Tongue (tissue), 2 donors: Measurements from ENCODE around the gene ARPC5L. TPM values are rescaled to one million over a fixed set of nuclear protein-coding genes. Genes with fewer than 3 reads are reported as not detected.

Source experiments
- DNase-seq: peaks from one replicate; pipeline ENCODE4 v3.0.0-alpha.2; 2015
- total RNA-seq: library from RNA; depleted of rRNA; stranded (reverse); fragments of >200 nt; gene quantifications from one replicate; pipeline ENCODE4 v1.2.3, GENCODE V29; 2014

The ARPC5L gene
- total RNA-seq, 1 donor from 2014 or later, result 16.1 TPM

DNA sequence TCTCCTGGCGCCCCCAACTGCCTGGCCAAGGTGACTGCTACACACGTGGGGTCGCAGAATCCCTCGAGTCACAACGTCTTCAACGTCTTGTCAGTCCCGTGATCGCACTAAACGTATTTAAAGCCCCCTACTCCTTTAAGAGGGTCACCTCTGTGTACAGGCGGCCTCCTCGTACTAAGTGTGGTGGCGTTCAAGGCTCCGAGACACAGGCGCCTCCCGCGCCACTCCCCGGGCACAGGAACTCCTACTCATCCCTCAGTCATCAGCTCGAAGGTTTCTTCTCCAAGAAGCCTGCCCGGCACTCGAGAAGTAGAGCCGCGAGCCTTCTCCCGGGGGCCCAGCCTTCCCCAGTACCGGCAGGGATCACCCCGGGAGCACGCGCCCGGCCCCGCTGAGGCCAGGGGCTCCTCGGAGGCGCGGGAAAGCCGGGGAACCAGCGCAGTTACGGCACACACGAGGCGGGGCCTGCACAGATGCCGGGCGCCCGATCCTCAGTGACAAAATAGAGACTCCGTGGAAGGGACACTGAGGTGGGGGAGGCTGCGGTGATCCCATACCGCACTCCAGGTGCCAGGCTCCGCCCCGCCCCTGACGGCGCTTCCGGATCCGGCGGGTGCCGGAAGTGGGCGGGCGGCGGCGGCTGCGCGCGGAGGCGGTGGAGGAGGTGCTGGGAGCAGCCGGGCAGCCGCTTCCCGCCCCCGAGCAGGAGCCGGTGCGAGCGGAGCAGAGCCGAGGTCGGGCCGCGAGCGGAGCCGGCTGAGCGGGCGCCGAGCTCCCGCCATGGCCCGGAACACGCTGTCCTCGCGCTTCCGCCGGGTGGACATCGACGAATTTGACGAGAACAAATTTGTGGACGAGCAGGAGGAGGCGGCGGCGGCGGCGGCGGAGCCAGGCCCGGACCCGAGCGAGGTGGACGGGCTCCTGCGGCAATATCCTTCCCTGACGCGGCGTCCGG lies 6.9 kb downstream of the ARPC5L start:
- DNase-seq, result peak; percentile 93

DNA sequence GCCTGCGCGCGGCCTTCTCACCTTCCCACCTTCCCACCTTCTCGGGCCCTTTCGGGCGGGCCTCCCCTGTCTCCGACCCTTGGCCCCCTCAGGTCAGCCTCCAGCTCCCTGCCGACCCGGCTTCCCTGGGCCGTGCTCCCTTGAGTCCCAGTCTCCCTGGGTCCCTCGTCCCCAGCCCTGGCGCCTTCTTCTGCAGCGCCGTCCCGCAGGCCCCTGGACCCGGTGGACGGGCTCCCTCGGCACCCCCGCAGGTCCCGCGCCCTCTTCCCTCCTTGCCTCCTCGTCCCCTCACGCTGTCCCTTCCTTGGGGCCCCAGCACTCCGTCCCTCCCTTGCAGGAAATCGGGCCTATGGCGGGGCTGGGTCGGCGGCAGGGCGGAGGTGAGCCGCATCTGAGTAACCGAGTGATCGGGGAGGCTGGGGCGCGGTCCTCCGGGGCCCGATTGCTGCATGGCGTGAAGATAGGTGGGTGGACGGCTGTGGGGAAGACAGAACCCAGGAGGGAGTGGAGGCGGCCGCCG lies 7.6 kb downstream of the ARPC5L start:
- no peak for DNase-seq

DNA sequence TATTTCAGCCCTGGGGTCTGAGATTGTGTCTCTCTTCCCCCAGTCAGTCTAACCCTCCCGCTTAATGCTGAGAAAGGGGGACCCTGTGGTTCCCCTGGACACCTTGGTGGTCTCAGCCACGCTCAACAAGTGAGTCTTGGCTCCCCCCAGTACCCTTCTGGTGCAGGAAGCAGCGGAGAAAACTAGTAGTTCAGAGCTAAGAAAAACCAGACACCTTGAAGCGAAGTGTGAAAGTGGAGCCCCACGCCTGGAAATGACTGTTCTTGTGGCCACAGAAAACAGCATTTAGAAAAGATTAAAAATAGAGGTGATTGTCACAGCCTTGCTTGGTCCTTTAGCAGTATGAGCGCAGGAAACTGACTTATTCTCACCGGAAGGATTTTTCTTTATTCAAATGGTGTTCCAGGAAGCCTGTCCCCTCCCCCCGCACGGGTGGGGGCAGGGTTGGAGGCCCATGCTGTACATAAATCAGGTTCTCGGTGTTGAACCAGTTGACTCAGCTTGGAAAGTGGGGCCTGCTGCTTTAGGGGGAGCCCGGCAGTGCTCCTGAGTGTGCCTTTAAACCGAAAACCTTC lies 8.1 kb downstream of the ARPC5L start:
- no peak for DNase-seq

DNA sequence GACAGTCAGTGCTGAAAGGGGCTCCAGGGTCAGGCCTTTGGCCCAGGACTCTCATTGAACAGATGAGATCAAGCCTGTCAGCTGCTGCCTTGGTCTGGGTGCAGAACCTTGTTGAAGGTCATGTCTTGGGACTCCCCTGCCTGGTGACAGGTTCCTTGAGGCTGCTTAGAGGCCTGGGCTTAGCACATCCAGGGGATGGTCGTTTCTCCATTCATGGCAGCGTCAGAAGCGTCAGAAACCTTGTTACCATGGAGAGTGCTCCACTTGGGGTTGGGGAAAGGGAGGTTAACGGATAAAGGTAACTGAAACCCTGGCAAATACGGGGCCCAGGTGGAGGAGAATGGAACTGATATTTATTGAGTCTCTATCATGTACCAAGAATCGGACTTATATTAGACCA lies 8.8 kb downstream of the ARPC5L start:
- no peak for DNase-seq

DNA sequence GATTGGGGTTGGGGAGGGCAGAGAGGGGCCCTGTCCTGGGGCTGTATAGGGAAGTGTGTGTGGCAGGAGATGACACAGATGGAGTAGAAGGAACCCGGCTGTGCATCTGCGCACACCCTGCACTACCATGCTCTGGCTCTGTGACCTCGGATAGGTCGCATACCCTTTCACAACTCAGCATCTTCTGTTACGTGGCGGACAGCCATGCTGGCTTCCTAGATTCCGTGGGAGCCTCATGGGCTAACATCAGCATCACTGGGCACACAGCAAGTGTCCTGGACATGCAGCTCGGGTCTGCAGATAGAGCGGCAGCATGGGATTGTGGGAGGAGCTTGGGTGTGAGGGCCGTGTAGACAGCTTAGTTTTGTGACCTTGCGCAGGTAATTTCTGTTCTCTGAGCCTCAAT lies 9.2 kb downstream of the ARPC5L start:
- DNase-seq, result no peak

DNA sequence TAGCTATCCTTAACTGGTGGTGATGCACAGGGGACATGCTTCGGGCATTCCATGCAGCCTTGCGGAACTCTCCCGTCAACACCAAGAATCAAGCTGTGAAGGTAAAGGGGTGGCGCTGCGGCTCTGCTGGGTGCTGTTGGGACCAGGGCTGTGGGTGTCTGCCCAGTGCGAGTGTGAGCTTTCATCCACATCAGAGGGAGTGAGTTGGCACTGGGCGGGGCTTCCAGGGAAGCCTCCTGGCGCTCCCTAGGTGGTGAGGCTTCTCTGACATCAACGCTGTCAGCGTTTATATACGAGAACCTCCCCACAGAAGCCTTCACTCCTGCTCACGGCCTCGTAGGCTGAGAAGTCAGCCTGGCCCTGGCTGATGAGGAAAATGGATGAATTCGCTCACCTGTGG lies 11.7 kb downstream of the ARPC5L start:
- no peak for DNase-seq

DNA sequence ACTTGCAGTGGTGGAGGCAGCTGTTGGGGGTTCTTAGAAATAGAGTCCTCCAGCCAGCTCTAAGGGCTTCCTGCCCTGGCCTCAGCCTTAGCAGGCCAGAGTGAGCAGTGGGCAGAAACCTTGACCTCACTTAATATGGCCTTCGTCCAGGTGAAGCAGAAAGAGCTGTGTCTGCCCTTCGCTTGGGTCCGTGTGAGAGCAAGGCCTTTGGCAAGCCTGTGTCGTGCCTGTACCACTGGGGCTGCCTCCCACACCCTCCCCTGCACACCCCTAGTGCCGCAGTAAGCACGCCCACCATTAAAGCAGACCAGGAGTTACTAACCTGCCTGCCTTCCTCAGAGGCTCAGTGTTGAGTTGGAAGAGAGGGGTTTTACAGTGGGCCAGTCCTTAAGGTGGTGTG lies 13.6 kb downstream of the ARPC5L start:
- DNase-seq, result no peak

DNA sequence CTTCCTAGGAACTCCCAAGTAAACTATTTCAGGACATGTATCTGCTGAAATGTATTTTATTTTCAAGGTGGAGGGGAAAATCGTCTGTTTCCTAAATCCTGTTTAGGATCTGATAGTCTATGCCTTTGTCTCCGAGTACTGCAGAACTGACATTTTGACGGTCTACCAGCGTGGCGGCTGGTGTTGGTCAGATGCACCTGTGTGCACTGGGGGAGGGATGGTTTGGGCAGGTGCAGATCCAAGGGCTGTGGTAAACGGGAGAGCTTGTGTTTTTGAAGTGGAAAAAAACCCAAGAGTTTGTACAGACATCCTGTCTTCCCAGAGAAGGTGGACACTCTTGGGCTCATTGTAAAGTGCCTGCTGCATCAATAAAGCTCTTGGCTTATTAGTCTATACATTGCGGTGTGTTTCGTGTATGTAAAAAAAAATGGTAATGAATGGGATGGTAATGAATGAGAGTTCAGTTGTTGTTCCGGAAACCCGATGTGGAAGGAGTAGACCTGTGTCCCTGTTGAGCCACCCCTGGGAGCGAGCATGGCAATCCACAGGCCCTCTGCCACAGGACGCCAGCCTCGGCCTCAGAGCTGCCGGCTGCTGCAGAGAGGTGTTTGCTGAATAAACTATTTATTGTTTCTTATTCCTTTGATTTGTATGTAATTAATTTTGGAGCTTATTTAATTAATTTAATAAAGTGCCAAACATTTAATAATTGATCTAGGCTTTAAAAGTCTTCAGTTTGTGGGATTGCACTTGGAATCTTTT lies 15.3 kb downstream of the ARPC5L start:
- DNase-seq, result no peak

DNA sequence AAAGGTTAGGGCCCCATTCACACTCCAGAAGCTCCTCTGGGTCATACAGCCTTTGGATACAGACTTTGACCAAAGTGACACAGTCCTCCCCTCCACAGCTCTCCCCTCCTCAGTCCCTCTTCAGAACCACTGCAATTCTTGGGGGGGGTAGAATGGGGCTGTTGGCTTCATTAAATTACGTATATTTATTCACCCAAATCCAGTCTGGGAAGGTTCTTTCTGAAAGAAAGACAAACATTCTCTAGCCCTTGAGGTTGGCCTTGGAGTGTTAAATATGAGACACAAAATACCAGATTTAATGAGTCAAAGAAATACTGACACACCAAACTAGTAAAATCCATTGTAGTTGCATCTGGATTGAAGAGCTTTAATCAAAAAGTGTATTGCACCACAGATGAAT lies 16.1 kb downstream of the ARPC5L start:
- DNase-seq, result no peak

DNA sequence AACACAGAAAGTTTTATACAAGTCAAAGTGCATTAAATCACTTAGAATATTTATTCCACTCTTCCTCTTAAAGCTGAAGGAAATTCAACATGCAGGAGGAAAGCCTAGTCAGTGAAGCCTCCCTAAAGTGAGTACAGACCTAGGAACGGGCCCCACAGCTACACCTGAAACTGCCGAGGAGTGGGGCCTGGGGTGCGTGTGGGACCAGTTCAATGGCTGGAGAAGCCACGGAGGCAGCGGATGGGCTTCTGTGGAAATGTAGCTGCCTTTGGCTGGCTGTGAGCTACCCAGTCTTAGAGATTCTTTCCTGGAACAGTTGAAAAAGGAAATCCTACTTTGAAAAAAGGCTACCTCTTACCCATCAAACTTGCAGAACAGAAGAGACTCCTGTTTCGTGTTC lies 16.6 kb downstream of the ARPC5L start:
- DNase-seq, result no peak

DNA sequence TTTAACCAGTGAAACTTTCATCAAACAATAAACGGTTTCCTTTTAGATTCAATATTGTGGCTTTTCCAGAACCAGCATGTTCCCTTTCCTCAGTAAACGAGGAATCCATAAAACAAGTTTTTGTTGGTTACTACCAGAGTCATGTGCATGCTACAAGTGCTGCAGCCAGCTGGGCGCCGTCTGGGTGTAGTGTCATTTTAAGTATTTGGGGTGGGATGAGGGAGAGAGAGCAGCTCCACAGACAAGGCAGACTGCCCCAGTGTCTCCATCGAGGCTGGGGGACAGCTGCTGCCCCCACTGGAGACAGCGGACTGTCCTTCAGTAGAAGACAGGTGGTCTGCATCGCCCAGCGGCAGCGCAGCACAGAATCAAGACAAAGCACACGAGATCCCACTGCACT lies 17.3 kb downstream of the ARPC5L start:
- DNase-seq, result peak; percentile 68

DNA sequence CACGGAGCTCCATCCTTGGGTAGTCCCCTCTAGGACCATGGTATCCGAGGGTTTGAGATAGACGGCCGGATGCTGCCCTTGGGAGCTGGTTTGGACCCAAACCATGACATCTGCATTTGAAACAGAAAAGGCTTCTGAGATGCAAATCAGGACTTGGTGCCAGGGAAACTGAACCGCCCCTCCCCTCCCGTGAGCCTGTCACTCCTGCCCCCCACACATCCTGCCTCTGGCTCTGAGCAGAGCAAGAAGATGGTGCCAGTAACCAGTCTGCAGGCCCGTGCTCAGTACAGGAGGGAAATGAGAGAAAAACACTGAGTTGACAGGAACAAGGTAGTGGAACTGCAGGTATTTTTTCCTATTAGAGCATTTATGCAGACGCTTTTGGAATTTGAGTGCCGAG lies 18.6 kb downstream of the ARPC5L start:
- no peak for DNase-seq

DNA sequence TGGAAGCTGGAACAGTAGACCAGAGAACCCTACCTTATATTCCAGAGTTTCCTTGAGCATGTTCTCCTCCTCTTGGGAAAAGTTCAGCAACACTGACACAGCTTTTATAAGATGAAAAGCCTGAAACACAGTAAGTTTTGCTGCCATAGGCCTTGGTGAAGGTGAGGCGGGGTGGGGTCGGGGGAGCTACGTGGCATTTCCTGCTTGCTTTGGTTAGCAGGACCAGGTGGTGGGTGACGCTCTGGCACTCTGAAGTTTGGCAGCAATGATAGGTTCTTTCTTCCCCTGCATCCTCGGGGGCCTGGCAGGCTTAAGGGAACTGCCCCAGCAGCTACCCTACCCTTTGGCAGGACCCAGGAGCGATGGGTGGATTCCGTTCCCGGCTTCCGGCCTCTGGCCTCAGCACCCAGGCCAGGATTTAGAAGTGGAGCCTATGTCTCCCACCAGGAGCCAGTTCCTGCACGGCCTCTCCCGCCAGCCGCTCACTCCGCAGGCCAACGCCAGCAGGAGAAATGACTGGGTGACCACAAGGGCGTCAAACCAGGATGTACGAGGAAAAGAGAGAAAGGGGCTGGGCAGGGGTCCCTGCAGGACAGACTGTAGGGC lies 19.3 kb downstream of the ARPC5L start:
- no peak for DNase-seq

DNA sequence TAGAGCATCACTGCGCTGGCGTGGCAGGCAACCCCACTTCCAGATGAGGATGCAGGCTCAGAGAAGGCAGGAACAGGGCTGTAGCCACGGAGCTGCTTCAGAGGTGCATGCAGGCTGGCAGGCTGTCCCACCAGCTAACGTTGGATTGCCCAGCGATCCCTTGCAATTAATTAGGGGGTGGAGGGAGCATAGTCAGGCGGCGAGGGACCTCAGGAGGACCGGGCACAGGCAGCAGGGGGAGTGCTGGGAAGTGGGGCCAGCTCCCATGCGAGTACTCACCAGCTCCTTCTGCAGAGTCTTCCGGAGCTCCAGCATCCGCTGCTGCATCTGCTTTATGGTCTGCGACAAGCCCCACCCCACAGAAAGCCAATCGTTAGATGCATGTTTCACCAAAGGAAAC lies 20.3 kb downstream of the ARPC5L start:
- no peak for DNase-seq

DNA sequence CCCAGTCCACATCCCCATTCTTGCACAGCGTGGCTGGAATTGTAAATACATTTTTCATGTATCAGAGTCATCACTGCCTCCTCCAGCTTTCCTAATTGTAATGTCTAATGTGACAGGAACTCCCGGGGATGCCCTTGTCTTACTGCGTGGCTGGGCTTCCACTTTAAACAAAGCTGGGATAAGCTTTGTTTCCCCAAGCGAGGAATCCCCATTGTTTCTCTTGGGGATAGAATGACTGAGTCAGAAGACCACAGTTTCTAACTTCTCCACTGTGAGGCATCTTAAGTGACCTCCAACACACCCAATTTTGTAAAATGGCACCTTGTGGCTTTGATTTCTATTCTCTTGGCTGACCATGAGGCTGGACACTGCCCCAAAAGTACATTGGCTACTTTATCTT lies 22.4 kb downstream of the ARPC5L start:
- DNase-seq, result no peak

DNA sequence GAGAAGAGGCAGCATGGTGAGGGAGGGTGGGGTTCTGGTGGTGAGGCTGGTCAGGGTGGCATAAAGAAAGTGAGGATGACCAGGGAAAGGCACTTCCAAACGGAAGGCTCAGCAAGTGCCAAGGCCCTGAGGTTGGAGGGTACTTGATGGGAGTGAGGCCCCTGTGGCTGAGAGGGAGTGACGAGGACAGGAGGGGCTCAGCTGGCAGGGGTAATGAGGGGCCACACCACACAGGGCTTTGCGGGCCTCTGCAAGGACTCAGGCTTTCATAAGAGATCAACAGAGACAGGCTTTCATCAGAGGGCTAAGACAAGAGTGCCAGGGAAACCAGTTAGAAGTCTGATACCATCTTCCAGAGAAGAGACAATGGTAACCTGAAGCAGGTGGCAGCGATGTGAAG lies 23.6 kb downstream of the ARPC5L start:
- no peak for DNase-seq

DNA sequence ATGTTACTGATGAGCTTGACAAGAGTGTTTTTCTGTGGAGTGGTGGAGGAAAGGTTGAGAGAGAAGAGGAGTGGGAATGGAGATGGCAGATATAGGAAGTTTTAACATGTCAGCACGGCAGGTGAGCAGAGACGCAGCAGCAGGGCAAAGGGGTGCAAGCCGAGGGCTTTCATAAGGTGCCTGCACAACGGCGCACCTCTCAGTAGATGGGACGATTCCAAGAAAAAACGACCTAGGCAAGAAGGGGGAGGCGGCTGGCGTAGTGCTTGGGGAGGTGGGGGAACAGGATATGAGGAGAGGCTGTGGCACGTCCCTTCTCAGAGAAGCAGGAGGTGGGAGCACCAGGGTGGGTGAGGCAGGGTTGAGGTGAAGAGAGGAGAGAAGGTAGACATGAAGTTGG lies 24.5 kb downstream of the ARPC5L start:
- DNase-seq, result no peak

DNA sequence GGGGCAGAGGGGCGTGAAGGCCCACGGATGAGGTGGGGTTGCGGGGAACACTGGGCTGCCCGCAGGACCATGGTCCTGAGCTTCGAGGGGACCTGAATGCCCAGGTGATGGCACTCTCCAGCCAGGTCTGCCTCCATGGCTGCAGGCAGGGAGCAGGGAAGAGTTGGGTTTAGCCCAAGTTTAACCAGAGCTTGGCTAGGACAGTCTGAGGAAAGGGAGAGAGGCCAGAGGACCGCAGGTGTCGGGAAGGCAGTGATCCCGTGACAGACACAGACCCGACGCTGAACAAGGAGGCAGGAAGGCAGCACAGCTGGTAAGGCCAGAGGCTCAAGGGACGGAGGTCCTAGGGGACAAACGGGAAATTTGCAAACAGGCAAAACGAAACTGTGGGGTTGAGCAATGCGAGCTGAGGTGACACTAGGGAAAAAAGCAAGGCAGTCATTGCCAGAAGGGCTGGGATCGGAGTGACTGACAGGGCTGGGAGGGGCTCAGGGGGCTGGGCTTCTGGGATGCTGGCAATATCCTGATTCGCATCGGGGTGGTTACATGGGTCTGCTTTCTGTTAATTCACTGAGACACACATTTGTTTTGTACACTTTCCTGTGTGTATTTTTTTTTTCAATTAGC lies 25.0 kb downstream of the ARPC5L start:
- no peak for DNase-seq

DNA sequence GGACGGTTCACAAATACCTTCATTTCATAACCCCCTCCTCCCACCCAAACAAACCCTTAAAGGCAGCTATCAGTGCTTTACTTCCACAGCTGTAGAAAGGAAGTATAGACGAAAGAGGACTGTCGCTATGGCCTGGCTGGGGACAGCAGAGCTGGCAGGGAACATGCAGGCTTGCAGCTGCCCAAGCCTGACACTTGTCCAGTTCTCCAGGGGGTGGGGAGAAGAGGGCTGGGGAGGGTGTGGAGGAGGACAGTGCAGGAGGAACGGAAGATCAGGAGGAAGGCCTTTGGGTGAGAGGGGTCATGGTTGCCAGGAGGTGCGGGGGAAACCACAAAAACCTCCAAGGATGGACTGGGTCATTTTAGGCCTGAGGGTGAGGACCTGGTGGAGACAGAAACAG lies 25.9 kb downstream of the ARPC5L start:
- DNase-seq, result peak; percentile 24

DNA sequence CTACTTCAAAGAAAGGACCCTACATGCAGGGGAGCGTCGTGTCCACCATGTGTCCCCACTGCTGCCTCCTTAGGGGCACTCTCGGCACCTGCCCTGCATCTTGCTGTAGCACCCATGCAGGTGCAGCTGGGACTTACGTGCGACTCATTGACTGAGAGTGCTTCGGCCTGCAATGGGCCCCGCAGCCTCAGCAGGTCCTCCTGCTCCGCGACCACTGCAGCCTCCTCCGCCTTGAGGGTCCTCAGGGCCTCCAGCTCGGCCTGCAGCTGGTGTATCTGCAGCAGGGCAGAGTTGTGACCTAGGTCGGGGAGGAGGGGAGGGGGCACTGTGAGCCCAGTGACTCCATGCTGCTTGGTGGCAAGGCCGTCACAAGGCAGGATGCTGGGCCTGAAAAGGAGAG lies 27.1 kb downstream of the ARPC5L start:
- DNase-seq, result no peak

DNA sequence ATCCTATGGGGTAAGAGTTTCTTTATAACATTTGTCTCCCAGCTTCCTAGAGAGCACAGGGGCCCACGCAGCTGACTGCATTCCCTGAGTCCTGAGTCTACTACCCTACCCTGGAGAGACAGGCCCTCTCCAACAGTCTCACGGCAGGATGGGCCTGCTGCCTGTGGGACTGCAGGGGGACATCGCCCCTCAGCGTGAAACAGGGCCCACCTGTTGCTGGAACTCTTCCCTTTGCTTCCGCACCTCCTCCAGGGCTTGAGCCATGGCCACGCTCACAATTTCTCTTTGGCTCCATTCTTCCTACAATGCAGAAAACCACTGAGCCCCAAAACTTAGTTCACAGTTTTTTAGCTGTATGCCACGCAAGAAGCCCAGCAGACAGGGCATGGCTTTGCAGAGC lies 28.2 kb downstream of the ARPC5L start:
- DNase-seq, result no peak
